ENCODE data around the gene DNMT3A. TPM values are rescaled to one million over a fixed set of nuclear protein-coding genes. Genes with fewer than 3 reads are reported as not detected.

The DNMT3A gene
- total and polyA plus RNA-seq, 2 experiments from 2014 or later = 47.2 to 80.4 TPM

DNA sequence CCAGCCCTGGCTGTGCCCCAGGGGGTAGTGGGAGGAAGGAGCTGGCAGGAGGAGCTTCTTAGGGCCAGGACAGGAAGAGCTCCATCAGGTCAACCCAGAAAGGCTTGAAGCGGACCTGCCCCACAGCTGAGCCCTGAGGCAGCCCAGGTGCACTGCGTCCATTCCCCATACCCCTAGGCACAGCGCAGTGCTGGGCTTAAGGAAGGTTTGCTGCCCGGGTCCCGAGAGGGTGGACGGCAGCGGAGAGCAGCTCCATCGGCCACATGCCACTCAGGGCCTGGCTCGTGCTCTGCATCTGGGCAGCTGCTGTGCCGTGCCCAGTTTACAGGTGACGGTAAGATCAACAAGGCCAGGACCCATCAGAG lies 26.4 kb downstream of the DNMT3A start:
- Mint-ChIP-seq H3K4me3 (no peak overlapping the region), H3K27ac (peak overlapping the region; percentile 31; the same call in 1 of the 2 replicates), H3K9me3 (no peaks in the 10 kb centered on the region; the same call in 2 of the 3 replicates), H3K36me3 (ENCODE audit: low read depth) (no peaks in the 10 kb centered on the region; the same call in 2 of the 3 replicates), H3K27me3 (ENCODE audit: insufficient read depth, low read depth, poor library complexity) (peaks cover 12% of the 10 kb centered on the region), H3K4me1 (peaks cover 54% of the 10 kb centered on the region)
- H3K4me3 ChIP-seq = no peak overlapping the region
- TF ChIP-seq, protein P1, sequence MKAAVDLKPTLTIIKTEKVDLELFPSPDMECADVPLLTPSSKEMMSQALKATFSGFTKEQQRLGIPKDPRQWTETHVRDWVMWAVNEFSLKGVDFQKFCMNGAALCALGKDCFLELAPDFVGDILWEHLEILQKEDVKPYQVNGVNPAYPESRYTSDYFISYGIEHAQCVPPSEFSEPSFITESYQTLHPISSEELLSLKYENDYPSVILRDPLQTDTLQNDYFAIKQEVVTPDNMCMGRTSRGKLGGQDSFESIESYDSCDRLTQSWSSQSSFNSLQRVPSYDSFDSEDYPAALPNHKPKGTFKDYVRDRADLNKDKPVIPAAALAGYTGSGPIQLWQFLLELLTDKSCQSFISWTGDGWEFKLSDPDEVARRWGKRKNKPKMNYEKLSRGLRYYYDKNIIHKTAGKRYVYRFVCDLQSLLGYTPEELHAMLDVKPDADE (IDR thresholded peaks at IDR 0.05) = no peak
- TF ChIP-seq ZNF331 (CRISPR knock-in tag; IDR thresholded peaks at IDR 0.05; ENCODE audit: low read depth) (no peak), EZH2phosphoT487 (IDR thresholded peaks at IDR 0.05; ENCODE audit: unreplicated experiment) (no peak), NANOG (IDR thresholded peaks at IDR 0.05; ENCODE audit: borderline replicate concordance) (no peak), ZNF114 (CRISPR knock-in tag; IDR thresholded peaks at IDR 0.05) (no peak), CREB1 (CRISPR knock-in tag; IDR thresholded peaks at IDR 0.05; ENCODE audit: low read depth) (no peak), JUNB (IDR thresholded peaks at IDR 0.05; ENCODE audit: unreplicated experiment) (no peak), EZH2 (IDR thresholded peaks at IDR 0.05; ENCODE audit: low read depth, unreplicated experiment) (no peak), STAT1 (IDR thresholded peaks at IDR 0.05; ENCODE audit: unreplicated experiment) (no peak)
- TF ChIP-seq, protein P2, sequence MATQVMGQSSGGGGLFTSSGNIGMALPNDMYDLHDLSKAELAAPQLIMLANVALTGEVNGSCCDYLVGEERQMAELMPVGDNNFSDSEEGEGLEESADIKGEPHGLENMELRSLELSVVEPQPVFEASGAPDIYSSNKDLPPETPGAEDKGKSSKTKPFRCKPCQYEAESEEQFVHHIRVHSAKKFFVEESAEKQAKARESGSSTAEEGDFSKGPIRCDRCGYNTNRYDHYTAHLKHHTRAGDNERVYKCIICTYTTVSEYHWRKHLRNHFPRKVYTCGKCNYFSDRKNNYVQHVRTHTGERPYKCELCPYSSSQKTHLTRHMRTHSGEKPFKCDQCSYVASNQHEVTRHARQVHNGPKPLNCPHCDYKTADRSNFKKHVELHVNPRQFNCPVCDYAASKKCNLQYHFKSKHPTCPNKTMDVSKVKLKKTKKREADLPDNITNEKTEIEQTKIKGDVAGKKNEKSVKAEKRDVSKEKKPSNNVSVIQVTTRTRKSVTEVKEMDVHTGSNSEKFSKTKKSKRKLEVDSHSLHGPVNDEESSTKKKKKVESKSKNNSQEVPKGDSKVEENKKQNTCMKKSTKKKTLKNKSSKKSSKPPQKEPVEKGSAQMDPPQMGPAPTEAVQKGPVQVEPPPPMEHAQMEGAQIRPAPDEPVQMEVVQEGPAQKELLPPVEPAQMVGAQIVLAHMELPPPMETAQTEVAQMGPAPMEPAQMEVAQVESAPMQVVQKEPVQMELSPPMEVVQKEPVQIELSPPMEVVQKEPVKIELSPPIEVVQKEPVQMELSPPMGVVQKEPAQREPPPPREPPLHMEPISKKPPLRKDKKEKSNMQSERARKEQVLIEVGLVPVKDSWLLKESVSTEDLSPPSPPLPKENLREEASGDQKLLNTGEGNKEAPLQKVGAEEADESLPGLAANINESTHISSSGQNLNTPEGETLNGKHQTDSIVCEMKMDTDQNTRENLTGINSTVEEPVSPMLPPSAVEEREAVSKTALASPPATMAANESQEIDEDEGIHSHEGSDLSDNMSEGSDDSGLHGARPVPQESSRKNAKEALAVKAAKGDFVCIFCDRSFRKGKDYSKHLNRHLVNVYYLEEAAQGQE (IDR thresholded peaks at IDR 0.05; ENCODE audit: unreplicated experiment) = no peak
- peak overlapping the region; percentile 57; the same call in 1 of the 2 replicates for H3K4me2 ChIP-seq
- DNase-seq (ENCODE audit: low spot score) = no peak
- H4K20me1 ChIP-seq (replicated peaks; ENCODE audit: insufficient read depth) = no peaks in the 10 kb centered on the region
- H3K27ac ChIP-seq (ENCODE audit: low read depth) = 0 out of 2 replicates have a peak overlapping the region, but pooled peaks have one; percentile 19
- peak; percentile 41 for ATAC-seq
- no peaks in the 10 kb centered on the region for H3K36me3 ChIP-seq (ENCODE audit: insufficient read depth)
- peaks cover 43% of the 10 kb centered on the region for H3K4me1 ChIP-seq (ENCODE audit: insufficient read depth)
- H3K9me2 ChIP-seq (ENCODE audit: insufficient read depth) = no peaks in the 10 kb centered on the region
- 0 out of 2 replicates have a peak, but pooled peaks cover 18% of the 10 kb centered on the region for H3F3A ChIP-seq (replicated peaks; ENCODE audit: low read depth)
- H3K27me3 ChIP-seq (ENCODE audit: insufficient read depth) = no peaks in the 10 kb centered on the region
- peak overlapping the region; percentile 90 for H2AFZ ChIP-seq
- no peaks in the 10 kb centered on the region for H3K79me2 ChIP-seq (replicated peaks; ENCODE audit: insufficient read depth)

Data from GM23338 (cell line).